Panc1 (cell line): ENCODE results near the gene C1QTNF2. TPM values are rescaled to one million over a fixed set of nuclear protein-coding genes. Genes with fewer than 3 reads are reported as not detected.

ENCODE experiments used
- ATAC-seq: fragments of 200-7000 bp; cut with Tn5 transposase; 2 replicates; pipeline ENCODE4 v1.9.1; 2020; ENCODE audit warnings: mild to moderate bottlenecking, moderate library complexity
- BruUV-seq: library from RNA; stranded (reverse); fragments of 400-500 nt; replicated peaks from 2 replicates; lab custom pipeline; 2021; lab: Mats Ljungman, UMichigan
- CTCF ChIA-PET: fragments of 300-600 bp; sonication (Branson Sonifier 250); formaldehyde crosslinking; loops from one replicate; lab custom pipeline; 2022; ENCODE audit warnings: antibody characterized with exemption; lab: Charles Lee
- POLR2A ChIA-PET: fragments of 300-600 bp; sonication (Branson Sonifier 250); formaldehyde crosslinking; loops from one replicate; lab custom pipeline; 2022; ENCODE audit warnings: antibody characterized with exemption; lab: Charles Lee
- DNase-seq: peaks from one replicate; pipeline ENCODE4 v3.0.0-alpha.2; 2010; ENCODE audit warnings: low read depth, low spot score
- H3K27ac ChIP-seq: 2 replicates; pipeline ENCODE4 v1.5.1; 2011; ENCODE audit warnings: mild to moderate bottlenecking, low read length, inconsistent platforms
- H3K27me3 ChIP-seq: fragments of 200-500 bp; sonication (Bioruptor generic); 2 replicates; pipeline ENCODE4 v1.6.0; 2014; ENCODE audit warnings: low read length, inconsistent platforms; ENCODE audit not compliant: control insufficient read depth, insufficient read depth
- H3K36me3 ChIP-seq: fragments of 200-500 bp; sonication (Bioruptor generic); 2 replicates; pipeline ENCODE4 v1.5.1; 2014; ENCODE audit warnings: inconsistent platforms, mild to moderate bottlenecking, low read length, moderate library complexity; ENCODE audit not compliant: control insufficient read depth, insufficient read depth
- H3K4me1 ChIP-seq: 2 replicates; pipeline ENCODE4 v1.5.1; 2011; ENCODE audit warnings: inconsistent platforms, mild to moderate bottlenecking, low read length, moderate library complexity; ENCODE audit not compliant: control insufficient read depth, insufficient read depth
- H3K4me3 ChIP-seq, 2 experiments: 2 replicates each; pipeline ENCODE4 v1.5.1; 2011 to 2012; ENCODE audit warnings: low read depth in 2 of 2, low read length in 2 of 2, mild to moderate bottlenecking in 2 of 2, inconsistent platforms in 1 of 2, moderate library complexity in 1 of 2
- H3K9me3 ChIP-seq: fragments of 200-500 bp; sonication (Bioruptor generic); 2 replicates; pipeline ENCODE4 v1.5.1; 2014; ENCODE audit warnings: low read depth, mild to moderate bottlenecking, inconsistent platforms, low read length, moderate library complexity; ENCODE audit not compliant: control insufficient read depth, insufficient read depth
- CTCF ChIP-seq: fragments of 450-650 bp; IDR thresholded peaks from 2 replicates; pipeline ENCODE4 v1.5.1; 2017; ENCODE audit warnings: mild to moderate bottlenecking
- POLR2AphosphoS5 ChIP-seq: IDR thresholded peaks from 2 replicates; pipeline ENCODE4 v1.6.1; 2012; ENCODE audit warnings: mild to moderate bottlenecking, low read depth, low read length, moderate library complexity
- SIN3A ChIP-seq: IDR thresholded peaks from 2 replicates; pipeline ENCODE4 v1.6.1; 2012; ENCODE audit warnings: low read depth, mild to moderate bottlenecking, low read length, moderate library complexity, borderline replicate concordance; ENCODE audit not compliant: insufficient read depth
- TCF7L2 ChIP-seq: IDR thresholded peaks from 2 replicates; pipeline ENCODE4 v1.6.1; 2011; ENCODE audit warnings: mild to moderate bottlenecking, low read depth, low read length, inconsistent platforms
- in situ Hi-C: cut with HindIII; loops from 2 replicates; pipeline ENCODE4 v1.10.0; 2016; ENCODE audit warnings: low sequenced_read_pairs, low pct_unique_long_range_greater_than_20kb
- intact Hi-C: fragments of 100-400 bp; cut with micrococcal nuclease; formaldehyde crosslinking; loops from one replicate; pipeline ENCODE4 v1.10.0; 2022; ENCODE audit not compliant: unreplicated experiment
- total RNA-seq: library from RNA; stranded (reverse); gene quantifications from one replicate; pipeline ENCODE4 v1.2.1, GENCODE V29; 2021; ENCODE audit not compliant: unreplicated experiment
- TF ChIP-seq, protein P1 (sequence below), 2 experiments: IDR thresholded peaks; 2 replicates each; pipeline ENCODE4 v1.6.1; 2011 to 2012; ENCODE audit warnings: low read depth in 2 of 2, control low read depth in 1 of 2, low read length in 1 of 2, mild to moderate bottlenecking in 1 of 2, moderate library complexity in 1 of 2; ENCODE audit not compliant: insufficient read depth in 1 of 2

The C1QTNF2 gene
- total RNA-seq, 1 experiment from 2014 or later, result 0.44 TPM

DNA sequence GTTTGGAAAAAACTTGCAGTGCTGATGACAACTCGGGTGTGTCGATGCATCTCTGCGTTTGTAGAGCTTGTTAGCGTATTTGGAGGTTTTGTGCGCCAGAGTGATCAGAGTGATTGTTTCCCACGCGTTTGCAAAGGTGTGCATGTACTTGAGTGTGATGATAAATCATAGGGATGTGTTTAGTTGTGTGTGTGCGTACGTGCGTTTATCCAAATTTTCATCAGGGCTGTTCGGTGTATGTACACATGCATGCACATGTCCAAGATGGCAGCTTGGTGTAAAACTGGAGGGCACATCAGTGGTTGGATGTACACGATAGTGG is 248 bp upstream of the C1QTNF2 start:
- Histone ChIP-seq H3K27ac (no peak overlapping the region), H3K9me3 (no peaks in the 10 kb centered on the region), H3K36me3 (no peaks in the 10 kb centered on the region), H3K4me3 (peak overlapping the region; percentile 47 to 51), H3K27me3 (peaks cover 28% of the 10 kb centered on the region), H3K4me1 (no peaks in the 10 kb centered on the region; the same call in 1 of the 2 replicates)
- ChIA-PET POLR2A (no interaction called here), CTCF (interaction anchor here (0.6 kb wide), 1 partner anchor 8 kb away, joined by 5 read pairs; no protein-coding TSS in a partner anchor)
- in situ Hi-C loops, result no loop called here
- intact Hi-C loops, result no loop called here
- no TSS peak for BruUV-seq
- no peak for DNase-seq
- no peak for TF ChIP-seq TCF7L2
- no peak for TF ChIP-seq CTCF
- TF ChIP-seq POLR2AphosphoS5, result no peak
- 0 out of 2 replicates have a peak, but pooled peaks have one; percentile 20 for ATAC-seq

GRCh38 chr5:160367885-160368284 is 2.5 kb downstream of the C1QTNF2 start:
- ChIA-PET CTCF (no interaction called here), POLR2A (interaction anchor here (0.6 kb wide), 1 partner anchor 288 kb away, joined by 4 read pairs; no protein-coding TSS in a partner anchor)
- DNase-seq (no peak), ATAC-seq (no peak)
- Histone ChIP-seq H3K4me1 (no peaks in the 10 kb centered on the region; the same call in 1 of the 2 replicates), H3K4me3 (no peak overlapping the region), H3K27me3 (peaks cover 24% of the 10 kb centered on the region), H3K36me3 (no peaks in the 10 kb centered on the region), H3K9me3 (no peaks in the 10 kb centered on the region), H3K27ac (no peak overlapping the region)
- TF ChIP-seq TCF7L2 (no peak), CTCF (no peak), POLR2AphosphoS5 (no peak), SIN3A (no peak)
- TF ChIP-seq, protein P1, sequence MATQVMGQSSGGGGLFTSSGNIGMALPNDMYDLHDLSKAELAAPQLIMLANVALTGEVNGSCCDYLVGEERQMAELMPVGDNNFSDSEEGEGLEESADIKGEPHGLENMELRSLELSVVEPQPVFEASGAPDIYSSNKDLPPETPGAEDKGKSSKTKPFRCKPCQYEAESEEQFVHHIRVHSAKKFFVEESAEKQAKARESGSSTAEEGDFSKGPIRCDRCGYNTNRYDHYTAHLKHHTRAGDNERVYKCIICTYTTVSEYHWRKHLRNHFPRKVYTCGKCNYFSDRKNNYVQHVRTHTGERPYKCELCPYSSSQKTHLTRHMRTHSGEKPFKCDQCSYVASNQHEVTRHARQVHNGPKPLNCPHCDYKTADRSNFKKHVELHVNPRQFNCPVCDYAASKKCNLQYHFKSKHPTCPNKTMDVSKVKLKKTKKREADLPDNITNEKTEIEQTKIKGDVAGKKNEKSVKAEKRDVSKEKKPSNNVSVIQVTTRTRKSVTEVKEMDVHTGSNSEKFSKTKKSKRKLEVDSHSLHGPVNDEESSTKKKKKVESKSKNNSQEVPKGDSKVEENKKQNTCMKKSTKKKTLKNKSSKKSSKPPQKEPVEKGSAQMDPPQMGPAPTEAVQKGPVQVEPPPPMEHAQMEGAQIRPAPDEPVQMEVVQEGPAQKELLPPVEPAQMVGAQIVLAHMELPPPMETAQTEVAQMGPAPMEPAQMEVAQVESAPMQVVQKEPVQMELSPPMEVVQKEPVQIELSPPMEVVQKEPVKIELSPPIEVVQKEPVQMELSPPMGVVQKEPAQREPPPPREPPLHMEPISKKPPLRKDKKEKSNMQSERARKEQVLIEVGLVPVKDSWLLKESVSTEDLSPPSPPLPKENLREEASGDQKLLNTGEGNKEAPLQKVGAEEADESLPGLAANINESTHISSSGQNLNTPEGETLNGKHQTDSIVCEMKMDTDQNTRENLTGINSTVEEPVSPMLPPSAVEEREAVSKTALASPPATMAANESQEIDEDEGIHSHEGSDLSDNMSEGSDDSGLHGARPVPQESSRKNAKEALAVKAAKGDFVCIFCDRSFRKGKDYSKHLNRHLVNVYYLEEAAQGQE (IDR thresholded peaks at IDR 0.05; ENCODE audit: insufficient read depth in 1 of 2, low read depth in 2 of 2, low read length in 1 of 2), result no peak
- no TSS peak for BruUV-seq
- intact Hi-C loops (no loop called here), in situ Hi-C loops (no loop called here)
